ENCODE measurements around the gene JADE1. TPM values are rescaled to one million over a fixed set of nuclear protein-coding genes. Genes with fewer than 3 reads are reported as not detected.

JADE1 gene
- polyA plus RNA-seq, 4 donors: 42.1 to 51.2 (median 44.6) TPM

- no peak for DNase-seq (ENCODE audit: low read depth in 4 of 4, low spot score in 2 of 4)
Observed at GRCh38 chr4:128803783-128804182, 5.7 kb upstream of the JADE1 start.

GRCh38 chr4:128810331-128810870, 901 bp downstream of the JADE1 start:
- DNase-seq (ENCODE audit: low read depth in 4 of 4, low spot score in 2 of 4): no peak

- DNase-seq (ENCODE audit: low read depth in 4 of 4, low spot score in 2 of 4): peak in 2 of 4 donors; percentile 69 to 83
Observed at GRCh38 chr4:128810871-128811570, 1.5 kb downstream of the JADE1 start.

- peak in 1 of 4 donors; percentile 63 for DNase-seq (ENCODE audit: low read depth in 4 of 4, low spot score in 2 of 4)
Observed at GRCh38 chr4:128811571-128812441, 2.3 kb downstream of the JADE1 start.

GRCh38 chr4:128812442-128813235, 3.1 kb downstream of the JADE1 start:
- peak in 1 of 4 donors; percentile 47 for DNase-seq (ENCODE audit: low read depth in 4 of 4, low spot score in 2 of 4)

- no peak for DNase-seq (ENCODE audit: low read depth in 4 of 4, low spot score in 2 of 4)
Observed at GRCh38 chr4:128813965-128814364, 4.5 kb downstream of the JADE1 start.

- DNase-seq (ENCODE audit: low read depth in 4 of 4, low spot score in 2 of 4): no peak
Observed at GRCh38 chr4:128818442-128818841, 8.9 kb downstream of the JADE1 start.

- no peak for DNase-seq (ENCODE audit: low read depth in 4 of 4, low spot score in 2 of 4)
Observed at GRCh38 chr4:128819082-128819742, 9.7 kb downstream of the JADE1 start.

- no peak for DNase-seq (ENCODE audit: low read depth in 4 of 4, low spot score in 2 of 4)
Observed at GRCh38 chr4:128820671-128821070, 11.2 kb downstream of the JADE1 start.

- no peak for DNase-seq (ENCODE audit: low read depth in 4 of 4, low spot score in 2 of 4)
Observed at GRCh38 chr4:128821151-128821550, 11.7 kb downstream of the JADE1 start.

- no peak for DNase-seq (ENCODE audit: low read depth in 4 of 4, low spot score in 2 of 4)
Observed at GRCh38 chr4:128823025-128823661, 13.6 kb downstream of the JADE1 start.

- no peak for DNase-seq (ENCODE audit: low read depth in 4 of 4, low spot score in 2 of 4)
Observed at GRCh38 chr4:128825226-128825625, 15.7 kb downstream of the JADE1 start.

GRCh38 chr4:128827296-128827695, 17.8 kb downstream of the JADE1 start:
- no peak for DNase-seq (ENCODE audit: low read depth in 4 of 4, low spot score in 2 of 4)

GRCh38 chr4:128830906-128831503, 21.5 kb downstream of the JADE1 start:
- no peak for DNase-seq (ENCODE audit: low read depth in 4 of 4, low spot score in 2 of 4)

GRCh38 chr4:128831531-128832242, 22.2 kb downstream of the JADE1 start:
- DNase-seq (ENCODE audit: low read depth in 4 of 4, low spot score in 2 of 4): no peak

- no peak for DNase-seq (ENCODE audit: low read depth in 4 of 4, low spot score in 2 of 4)
Observed at GRCh38 chr4:128832243-128832625, 22.7 kb downstream of the JADE1 start.

GRCh38 chr4:128835498-128836222, 26.2 kb downstream of the JADE1 start:
- DNase-seq (ENCODE audit: low read depth in 4 of 4, low spot score in 2 of 4): no peak

- DNase-seq (ENCODE audit: low read depth in 4 of 4, low spot score in 2 of 4): no peak
Observed at GRCh38 chr4:128837198-128837597, 27.7 kb downstream of the JADE1 start.
